Psoas muscle (tissue), 8 donors: ENCODE data around the gene SMC1A. TPM values are rescaled to one million over a fixed set of nuclear protein-coding genes. Genes with fewer than 3 reads are reported as not detected.

Source experiments
- ATAC-seq, 4 donors: fragments of 200-7000 bp; cut with Tn5 transposase; one replicate each; pipeline ENCODE4 v1.9.1; 2020; ENCODE audit warnings: moderate library complexity in 3 of 4, mild to moderate bottlenecking in 2 of 4
- DNase-seq, 2 donors: peaks; one replicate each; pipeline ENCODE4 v3.0.0-alpha.2; 2020
- H3K27ac ChIP-seq: fragments of 200-600 bp; one replicate; pipeline ENCODE4 v1.8.0; 2022
- H3K27me3 ChIP-seq, 3 donors: fragments of 200-600 bp in 1 of 3; one replicate each; pipeline versions ENCODE4 v1.6.1 to v1.8.0; 2013 to 2022; ENCODE audit warnings: low read length in 2 of 3, mild to moderate bottlenecking in 2 of 3, moderate library complexity in 1 of 3; ENCODE audit not compliant: insufficient read depth in 3 of 3
- H3K36me3 ChIP-seq, 2 donors: fragments of 200-600 bp in 1 of 2; one replicate each; pipeline versions ENCODE4 v1.6.1 to v1.8.0; 2013 to 2022; ENCODE audit warnings: low read depth in 1 of 2, mild to moderate bottlenecking in 1 of 2, moderate library complexity in 1 of 2; ENCODE audit not compliant: insufficient read depth in 1 of 2
- H3K4me1 ChIP-seq: fragments of 200-600 bp; one replicate; pipeline ENCODE4 v1.8.0; 2022
- H3K4me3 ChIP-seq: fragments of 200-600 bp; one replicate; pipeline ENCODE4 v1.8.0; 2022; ENCODE audit warnings: mild to moderate bottlenecking
- H3K9me3 ChIP-seq: fragments of 200-600 bp; one replicate; pipeline ENCODE4 v1.8.0; 2022
- CTCF ChIP-seq: fragments of 200-600 bp; IDR thresholded peaks from one replicate; pipeline ENCODE4 v1.8.0; 2022; ENCODE audit warnings: antibody characterized with exemption
- WGBS, 3 donors: extraction: QIAGEN DNeasy Blood & Tissue Kit; methylation state at CpG; one replicate each; pipeline versions ENCODE4 v1.1.6 to v1.1.7; 2013; 5-methylcytosine and 5-hydroxymethylcytosine counted together
- intact Hi-C, 2 donors: fragments of 100-400 bp; cut with DNase I; formaldehyde crosslinking; loops; one replicate each; pipeline versions ENCODE4 v1.11.0 to v1.14.2; 2022
- polyA plus RNA-seq, 3 donors: library from polyadenylated mRNA; stranded (reverse); fragments of 200-250 nt; gene quantifications; one replicate each; pipeline ENCODE4 v1.2.3, GENCODE V29; 2013
- total RNA-seq, 4 donors: library from RNA; stranded (reverse); fragmentation: NEBNext Ultra II Directional in 2 of 4; extraction: Animal tissue kit (Norgen Biotek cat#: 25700) in 2 of 4; gene quantifications; one replicate each; pipeline versions ENCODE4 v1.2.1 to v1.2.4, GENCODE V29; 2021 to 2023
- donor health status: healthy with polysubstance abuse.
- donor health status: DM: no; HTN: no; CAD: no; lungs with moderate emphysema.
- donor health status: Bipolar disorder and iron deficiency.
- donor health status: healthy.
- donor health status: DM: yes; HTN: yes; CAD: no.
- donor health status: DM: no; HTN: no; CAD: no.
- donor health status: DM: no; HTN: no; CAD: no.
- donor health status: DM: yes; HTN: yes; CAD: no.

Gene SMC1A
- total and polyA plus RNA-seq, 7 donors, result 8.1 to 45.0 (median 25.9) TPM

GRCh38 chrX:53438174-53438831 is 15.8 kb upstream of the SMC1A start:
- Histone ChIP-seq H3K9me3 (no peaks in the 10 kb centered on the region), H3K27ac (no peak overlapping the region), H3K4me3 (no peak overlapping the region), H3K4me1 (peaks cover 5% of the 10 kb centered on the region), H3K27me3 (peaks cover 0 to 43% (median 0%) of the 10 kb centered on the region in 3 donors), H3K36me3 (no peaks in the 10 kb centered on the region)
- intact Hi-C loops, result loop anchor here in 1 of 2 donors (10.0 kb wide), 2 partner anchors 124 to 154 kb away; partner anchors contain the start of gene IQSEC2
- 58 to 67% (median 58%) methylated on average over 5 of the region's 5 CpGs for WGBS, 3 donors
- TF ChIP-seq CTCF, result no peak
- DNase-seq (no peak), ATAC-seq (no peak)

- DNase-seq, result no peak
- no peak for TF ChIP-seq CTCF
- Histone ChIP-seq H3K9me3 (no peaks in the 10 kb centered on the region), H3K27ac (no peak overlapping the region), H3K4me3 (no peak overlapping the region), H3K27me3 (peaks cover 0 to 42% (median 0%) of the 10 kb centered on the region in 3 donors), H3K36me3 (peaks cover 1 to 8% of the 10 kb centered on the region in 2 donors), H3K4me1 (peaks cover 7% of the 10 kb centered on the region)
- no peak for ATAC-seq
- WGBS, 3 donors, result 65 to 87% (median 78%) methylated on average over 2 of the region's 2 CpGs
- intact Hi-C loops, result loop anchor here in 1 of 2 donors (10.0 kb wide), 2 partner anchors 122 to 152 kb away; partner anchors contain the start of gene IQSEC2
Observed at GRCh38 chrX:53437206-53437605, 14.8 kb upstream of the SMC1A start.

- no peak overlapping the region for H3K27ac ChIP-seq
- TF ChIP-seq CTCF, result peak; percentile 87
- no peaks in the 10 kb centered on the region for H3K9me3 ChIP-seq
- intact Hi-C loops, result loop anchor here (2.0 to 10.0 kb wide), 3 partner anchors 119 to 151 kb away; partner anchors contain the start of gene IQSEC2 (in 1 of the 2)
- peaks cover 7% of the 10 kb centered on the region for H3K4me1 ChIP-seq
- ATAC-seq (peak; percentile 51 to 58 (median 52)), DNase-seq (peak; percentile 47 to 72)
- H3K4me3 ChIP-seq, result no peak overlapping the region
- 2 to 4% (median 2%) methylated on average over 4 of the region's 4 CpGs for WGBS, 3 donors
- peaks cover 4 to 20% of the 10 kb centered on the region in 2 donors for H3K36me3 ChIP-seq
- H3K27me3 ChIP-seq, result peaks cover 0 to 38% (median 0%) of the 10 kb centered on the region in 3 donors
Observed at GRCh38 chrX:53435997-53436396, 13.5 kb upstream of the SMC1A start.

- intact Hi-C loops, result loop anchor here (2.0 to 10.0 kb wide), 3 partner anchors 117 to 149 kb away; partner anchors contain the start of gene IQSEC2 (in 1 of the 2)
- 2 to 23% (median 2%) methylated on average over 52 to 61 of the region's 61 CpGs for WGBS, 3 donors
- ATAC-seq, result peak; percentile 97 to 99 (median 98)
Observed at GRCh38 chrX:53433651-53434639, 11.5 kb upstream of the SMC1A start, which contains the start of gene HSD17B10. TSS of gene HSD17B10 (minus strand) at chrX:53434370. CDS start at chrX:53434345, 25 bp downstream.

More at GRCh38 chrX:53433651-53434639, 11.5 kb upstream of the SMC1A start, which contains the start of gene HSD17B10:
- H3K36me3 ChIP-seq, result peaks cover 4 to 37% of the 10 kb centered on the region in 2 donors
- DNase-seq, result peak; percentile 91 to 94
- peaks cover 0 to 23% (median 0%) of the 10 kb centered on the region in 3 donors for H3K27me3 ChIP-seq
- H3K27ac ChIP-seq, result peak within 1 kb of the TSS; percentile 74
- H3K9me3 ChIP-seq, result no peaks in the 10 kb centered on the region
- TF ChIP-seq CTCF, result no peak
- peaks cover 4% of the 10 kb centered on the region for H3K4me1 ChIP-seq
- peak within 1 kb of the TSS; percentile 79 for H3K4me3 ChIP-seq
